NCI-H2029 treated with DMSO at 0.1 percent for 48 hours (cell line): ENCODE data around the gene FAM187B.
"Not testable (repeated sequence)": the region's sequence is repeated elsewhere in the genome, so short reads cannot be mapped to it uniquely, and the experiment has no call there.

Experiments used
- DNase-seq: peaks from one replicate; lab custom pipeline; 2025; lab: John Stamatoyannopoulos, UW

Gene FAM187B

DNA sequence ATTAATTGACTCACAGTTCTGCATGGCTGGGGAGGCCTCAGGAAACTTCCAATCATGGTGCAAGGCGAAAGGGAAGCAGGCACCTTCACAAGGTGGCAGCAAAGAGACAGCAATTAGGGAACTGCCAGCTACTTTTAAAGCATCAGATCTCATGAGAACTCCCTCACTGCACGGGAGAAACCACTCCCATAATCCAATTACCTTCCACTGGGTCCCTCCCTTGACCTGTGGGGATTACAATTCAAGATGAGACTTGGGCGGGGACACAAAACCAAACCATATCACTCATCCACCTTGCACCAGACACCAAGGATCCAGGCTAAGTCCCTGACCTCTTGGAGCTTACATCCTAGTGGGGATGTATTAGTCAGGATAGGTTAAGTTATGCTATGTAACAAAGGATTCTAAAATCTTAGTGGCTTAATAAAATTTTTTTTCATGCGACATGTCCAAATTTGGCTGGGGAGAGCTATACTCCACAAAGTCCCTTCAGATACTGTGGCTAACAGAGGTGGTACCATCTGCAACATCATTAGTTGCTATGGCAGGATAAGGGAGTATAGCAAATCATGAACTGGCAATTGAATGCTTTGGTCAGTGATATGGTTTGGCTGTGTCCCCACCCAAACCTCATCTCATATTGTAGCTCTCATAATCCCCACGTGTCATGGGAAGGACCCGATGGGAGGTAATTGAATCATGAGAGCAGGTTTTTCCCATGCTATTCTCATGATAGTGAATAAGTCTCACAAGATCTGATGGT is 8.3 kb upstream of the FAM187B start:
- DNase-seq: no peak

DNA sequence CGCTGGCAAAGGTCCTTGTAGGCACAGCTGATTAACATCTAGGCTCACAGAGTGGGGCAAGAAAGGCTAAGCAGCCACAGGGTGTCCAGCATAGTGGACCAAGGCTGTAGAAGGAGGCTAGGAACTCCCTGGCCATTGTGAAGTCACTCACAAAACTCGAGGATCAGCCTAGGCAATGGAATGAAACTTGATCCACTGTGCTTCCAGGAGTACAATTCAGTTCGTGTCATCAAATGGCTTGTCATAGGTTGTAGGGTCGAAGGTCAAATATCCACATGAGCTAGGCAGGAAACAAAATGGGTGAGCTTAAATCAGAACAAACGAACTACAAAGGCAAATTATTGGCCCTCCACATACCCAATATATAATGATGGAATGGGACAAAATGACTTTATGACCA is 4.4 kb upstream of the FAM187B start:
- DNase-seq: no peak

GRCh38 chr19:35231956-35232645 is 3.6 kb upstream of the FAM187B start:
- DNase-seq: no peak

DNA sequence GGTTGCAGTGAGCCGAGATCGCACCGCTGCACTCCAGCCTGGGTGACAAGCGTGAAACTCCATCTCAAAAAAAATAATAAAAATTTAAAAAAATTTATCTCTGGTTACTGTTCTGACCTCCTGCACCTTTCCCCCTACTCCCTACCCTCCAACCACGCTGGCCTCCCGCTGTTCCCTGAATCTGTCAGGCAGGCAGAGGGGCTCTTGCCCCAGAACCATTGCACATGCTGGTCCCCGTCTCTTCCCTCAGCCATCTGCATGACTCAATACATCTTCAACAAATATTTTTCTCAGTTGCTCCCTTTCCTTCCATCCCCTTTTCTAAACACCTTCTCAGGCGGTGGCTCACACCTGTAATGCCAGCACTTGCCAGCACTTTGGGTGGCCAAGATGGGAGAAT is 1.1 kb upstream of the FAM187B start:
- DNase-seq: no peak

DNA sequence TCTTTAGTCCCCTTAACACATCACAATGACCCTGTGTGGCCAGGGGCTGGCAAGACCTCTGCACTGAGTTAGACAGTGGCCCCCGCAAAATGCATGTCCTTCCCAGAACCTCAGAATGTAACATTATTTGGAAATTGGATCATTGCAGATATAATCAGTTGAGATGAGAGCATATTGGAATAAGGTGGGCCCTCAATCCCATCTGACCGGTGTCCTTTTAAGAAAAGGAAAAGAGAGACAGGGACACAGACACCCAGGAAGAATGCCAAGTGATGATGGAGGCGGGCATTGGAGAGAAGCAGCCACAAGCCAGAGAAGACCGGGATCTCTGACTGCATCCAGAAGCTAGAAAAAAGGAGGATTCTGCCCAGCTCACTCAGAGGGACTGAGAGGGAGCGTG is 1.8 kb downstream of the FAM187B start:
- DNase-seq: no peak

- no peak for DNase-seq
Observed at GRCh38 chr19:35225951-35226350, 2.6 kb downstream of the FAM187B start.

DNA sequence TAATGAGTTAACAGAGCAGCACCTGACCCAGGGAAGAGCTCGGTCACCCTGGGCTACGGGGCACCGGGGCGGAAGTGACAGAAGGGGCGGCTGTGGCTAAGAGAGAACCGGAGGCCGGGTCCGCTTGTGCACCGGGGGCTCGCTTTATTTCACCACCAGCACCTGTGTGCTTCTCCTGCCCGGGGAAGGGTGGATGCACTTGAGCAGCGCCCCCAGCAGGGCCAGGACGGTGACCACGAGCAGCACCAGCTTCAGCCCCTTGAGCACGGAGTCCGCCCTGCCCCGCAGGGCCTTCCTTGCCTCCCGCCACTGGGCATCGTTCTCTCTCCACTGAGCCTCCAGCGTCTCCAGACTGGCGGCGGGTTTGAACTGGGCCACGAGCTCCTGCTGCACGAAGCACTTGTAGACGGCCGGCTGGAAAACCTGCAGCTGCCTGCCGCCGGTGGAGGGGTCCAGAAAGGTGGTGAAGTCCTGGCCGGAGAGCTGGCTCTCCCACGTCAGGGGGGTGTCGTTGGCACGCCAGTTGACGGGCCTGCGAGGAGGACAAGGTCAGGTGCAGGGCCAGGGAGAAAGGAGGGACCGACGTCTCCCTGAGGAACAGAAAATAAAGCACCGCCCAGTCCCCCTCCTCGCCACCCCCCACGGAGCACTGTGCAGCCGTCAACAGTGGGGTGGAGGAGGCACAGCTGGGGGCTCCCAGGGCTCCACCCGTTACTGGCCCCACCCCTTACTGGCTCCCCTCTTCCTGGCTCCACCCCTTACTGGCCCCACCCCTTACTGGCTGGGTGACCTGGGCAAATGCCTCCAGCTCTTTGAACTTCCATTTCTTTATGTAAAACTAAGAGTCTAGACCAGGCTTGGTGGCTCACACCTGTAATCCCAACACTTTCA is 3.6 kb downstream of the FAM187B start:
- DNase-seq: no peak

- DNase-seq: no peak
Observed at GRCh38 chr19:35223862-35224505, 4.6 kb downstream of the FAM187B start.

DNA sequence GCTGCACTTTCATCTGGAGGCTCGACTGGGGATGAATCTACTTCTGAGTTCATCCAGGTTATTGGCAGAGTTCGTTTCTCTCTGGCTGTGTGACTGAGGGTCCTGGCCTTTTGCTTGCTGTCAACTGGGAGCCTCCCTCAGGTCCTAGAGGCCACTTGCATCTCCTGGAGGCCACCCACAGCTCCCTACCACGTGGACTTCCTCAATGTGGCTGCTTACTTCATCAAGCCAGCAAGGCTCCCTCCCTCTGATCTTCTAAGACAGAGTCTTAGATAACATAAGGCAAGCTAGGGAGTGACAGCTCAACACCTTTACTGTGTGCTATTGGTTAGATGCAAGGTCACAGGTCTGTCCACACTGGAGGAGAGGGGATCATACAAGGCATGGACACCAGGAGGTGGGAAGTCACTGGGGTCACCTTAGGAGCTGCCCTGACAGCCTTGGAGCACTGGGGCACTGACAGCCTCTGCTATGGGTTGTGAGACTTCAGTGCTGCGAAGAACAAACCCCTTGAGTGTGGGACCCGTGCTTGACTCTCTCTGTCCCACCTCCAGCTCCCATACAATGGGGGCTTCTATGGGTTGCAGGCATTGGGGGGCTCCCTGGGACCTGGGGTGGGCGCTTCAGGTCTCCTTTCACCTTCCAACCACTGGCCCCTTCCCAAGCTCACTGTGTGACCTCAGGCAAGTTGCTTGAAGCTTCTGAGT is 5.3 kb downstream of the FAM187B start:
- DNase-seq: no peak

DNA sequence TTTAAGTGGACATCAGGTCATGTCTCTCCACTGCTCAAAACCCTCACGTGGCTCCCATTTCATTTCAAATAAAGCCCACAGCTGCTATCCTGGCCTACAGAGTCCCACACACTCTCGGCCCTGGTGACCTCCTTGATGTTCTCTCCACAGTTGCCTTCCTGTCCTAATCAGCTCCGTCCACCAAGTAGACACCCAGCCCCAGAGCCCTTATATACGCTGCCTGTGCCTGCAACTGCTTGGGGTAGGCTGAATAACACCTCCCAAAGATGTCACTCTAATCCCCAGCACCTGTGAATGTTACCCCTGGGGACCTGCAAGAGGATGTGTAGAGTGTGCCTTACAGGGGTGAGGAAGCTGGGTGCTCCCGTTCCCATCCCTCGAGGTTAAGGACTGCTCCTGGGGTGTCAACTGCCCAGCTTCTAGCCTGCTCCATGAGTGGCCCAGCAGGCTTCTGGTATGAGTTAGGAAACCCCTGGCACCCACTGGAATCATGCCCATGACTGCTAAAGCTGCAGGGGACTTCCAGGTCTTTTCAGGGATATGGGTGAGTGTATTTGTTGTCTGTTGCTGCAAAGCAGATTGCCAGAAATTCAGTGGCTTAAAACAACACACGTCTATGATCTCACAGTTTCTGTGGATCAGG is 6.0 kb downstream of the FAM187B start:
- no peak for DNase-seq

DNA sequence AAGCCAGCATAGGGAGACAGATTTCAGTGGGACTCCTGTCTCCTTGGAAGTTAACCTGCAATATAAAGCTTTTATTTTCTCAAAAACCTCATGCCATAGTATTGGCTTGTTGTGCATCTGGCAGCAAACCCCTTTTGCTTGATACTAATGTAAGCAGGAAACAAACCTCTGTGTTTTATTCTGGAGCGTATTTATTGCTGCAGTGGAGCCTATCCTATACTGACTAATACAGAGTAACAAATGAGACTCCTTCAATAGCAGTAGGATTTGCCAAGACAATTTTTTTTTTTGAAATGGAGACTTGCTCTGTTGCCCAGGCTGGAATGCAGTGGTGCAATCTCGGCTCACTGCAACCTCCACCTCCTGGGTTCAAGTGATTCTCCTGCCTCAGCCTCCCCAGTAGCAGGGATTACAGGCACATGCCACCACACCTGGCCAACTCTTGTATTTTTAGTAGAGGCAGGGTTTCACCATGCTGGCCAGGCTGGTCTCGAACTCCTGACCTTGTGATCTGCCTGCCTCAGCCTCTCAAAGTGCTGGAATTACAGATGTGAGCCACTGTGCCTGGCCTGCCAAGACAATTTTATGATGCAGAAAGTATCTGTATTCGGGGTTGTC is 7.5 kb downstream of the FAM187B start:
- DNase-seq: not testable (repeated sequence)

DNA sequence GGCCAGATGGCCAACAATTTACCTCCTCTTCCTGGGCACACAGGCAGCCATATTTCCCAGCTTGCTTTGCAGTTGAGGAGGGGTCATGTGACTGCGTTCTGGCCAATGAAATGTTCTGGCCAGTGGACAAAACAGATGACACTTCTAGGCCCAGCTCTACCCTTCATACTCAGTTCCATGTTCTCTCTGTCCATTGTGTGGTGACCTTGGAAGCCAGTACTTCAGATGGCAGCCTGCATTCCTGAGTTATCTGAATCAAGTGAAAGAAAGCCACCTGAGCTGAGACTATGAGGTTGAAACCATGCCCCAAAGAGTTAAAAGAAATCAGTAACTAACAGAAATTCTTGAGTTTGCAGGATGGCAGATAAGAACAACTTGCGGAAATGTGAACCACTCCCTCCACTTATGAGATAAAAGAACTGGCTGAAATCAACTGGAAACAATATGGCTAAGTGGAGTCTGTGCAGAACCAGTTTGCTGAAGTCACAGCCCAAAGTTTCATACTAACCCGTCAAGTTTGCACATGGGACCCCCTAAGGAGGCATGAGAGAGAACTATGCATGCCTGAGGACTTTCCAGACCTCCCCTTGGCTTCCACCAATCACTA is 8.1 kb downstream of the FAM187B start:
- no peak for DNase-seq

DNA sequence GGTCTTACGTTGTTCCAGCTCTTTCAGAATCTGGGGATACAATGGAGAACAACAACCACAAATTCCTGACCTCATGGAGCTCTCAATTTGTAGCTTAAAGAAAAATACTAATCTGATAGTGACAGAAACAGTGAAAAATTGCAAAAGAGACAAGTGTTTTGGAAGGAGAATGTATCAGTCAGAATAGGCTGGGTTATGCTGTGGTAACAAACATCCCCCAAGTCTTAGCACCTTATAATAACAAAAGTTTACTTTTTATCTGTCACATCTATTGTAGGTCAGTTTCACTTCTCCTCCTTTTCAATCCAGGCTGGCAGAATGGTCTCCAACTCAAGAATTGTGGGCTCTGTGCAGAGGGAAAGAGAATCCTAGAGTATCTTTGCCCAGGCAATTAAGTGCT is 9.5 kb downstream of the FAM187B start:
- DNase-seq: no peak

DNA sequence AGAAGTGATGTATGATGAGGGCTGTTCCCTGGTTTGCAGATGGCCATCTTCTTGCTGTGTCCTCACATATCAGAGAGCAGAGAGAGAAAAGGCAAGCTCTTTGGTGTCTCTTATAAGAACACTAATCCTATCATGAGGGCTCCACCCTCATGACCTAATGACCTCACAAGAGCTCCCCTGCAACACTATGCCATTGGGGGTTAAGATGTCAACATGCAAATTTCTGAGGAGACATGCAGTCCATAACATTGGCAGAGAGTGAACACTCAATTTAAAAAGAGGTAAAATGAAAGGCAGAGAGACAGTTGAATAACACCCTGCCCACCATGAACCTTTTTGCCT is 10.9 kb downstream of the FAM187B start:
- no peak for DNase-seq

DNA sequence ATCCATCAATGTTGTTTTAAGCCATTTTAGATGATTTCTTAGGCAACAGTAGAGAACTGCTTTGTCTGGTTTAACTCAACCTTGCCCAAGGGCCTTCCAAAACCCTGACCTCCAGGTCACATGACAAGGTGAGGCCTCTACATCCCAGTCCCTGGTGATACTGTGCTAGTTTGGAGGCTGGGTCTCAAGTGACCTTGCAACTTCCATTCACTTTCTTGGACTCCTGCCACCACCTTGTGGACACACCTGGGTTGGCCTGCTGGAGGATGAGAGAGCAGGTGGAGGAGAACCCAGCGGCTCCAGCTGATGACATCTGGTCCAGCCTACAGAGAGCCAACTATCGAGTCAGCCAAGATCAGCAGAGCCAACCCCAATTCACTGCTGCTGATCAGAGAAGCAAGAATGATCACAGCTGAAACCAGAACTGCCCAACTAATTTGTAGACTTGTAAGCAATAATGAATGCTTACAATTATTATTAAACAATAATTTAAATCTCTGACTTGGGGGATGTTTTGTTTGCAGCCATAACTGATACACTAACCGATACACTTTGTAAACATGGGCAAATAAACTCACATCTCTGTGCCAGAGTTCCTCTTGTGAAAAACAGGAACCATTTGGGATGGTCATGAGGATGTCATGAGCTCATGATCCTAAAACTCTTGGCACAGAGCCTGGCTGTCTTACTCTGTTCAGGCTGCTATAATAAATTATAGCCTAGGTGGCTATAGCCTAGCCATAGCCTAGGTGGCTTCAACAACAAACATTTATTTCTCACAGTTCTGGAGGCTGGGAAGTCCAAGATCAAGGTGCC is 11.5 kb downstream of the FAM187B start:
- DNase-seq: no peak

DNA sequence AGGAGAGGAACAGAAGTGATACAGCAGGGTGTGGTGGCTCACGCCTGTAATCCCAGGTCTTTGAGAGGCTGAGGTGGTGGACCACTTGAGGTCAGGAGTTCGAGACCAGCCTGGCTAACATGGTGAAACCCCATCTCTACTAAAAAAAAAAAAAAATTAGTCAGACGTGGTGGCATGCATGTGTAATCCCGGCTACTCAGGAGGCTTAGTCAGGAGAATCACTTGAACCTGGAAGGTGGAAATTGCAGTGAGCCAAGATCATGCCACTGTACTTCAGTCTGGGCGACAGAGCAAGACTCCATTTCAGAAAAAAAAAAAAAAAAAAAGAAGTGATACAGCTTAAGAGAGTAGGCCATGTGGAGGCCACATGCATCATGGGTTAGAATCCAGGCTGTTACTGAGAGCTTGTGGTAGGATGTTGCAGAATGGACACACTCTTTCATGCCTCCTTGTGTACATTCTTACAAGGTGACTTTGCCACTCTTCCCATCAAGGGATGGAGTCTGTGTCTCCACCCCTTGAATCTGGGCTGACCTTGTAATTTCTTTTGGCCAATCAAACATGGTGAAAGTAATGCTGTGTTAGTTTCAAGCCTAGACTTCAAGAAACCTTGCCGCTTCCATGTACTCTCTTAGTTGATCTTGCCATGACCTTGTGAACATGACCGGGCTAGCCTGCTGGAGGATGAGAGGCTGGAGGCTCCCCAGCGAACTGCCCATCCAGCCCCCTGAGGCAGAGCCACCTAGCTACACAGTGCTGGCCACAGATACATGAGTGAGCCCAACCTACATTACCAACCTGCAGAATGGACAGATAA is 12.3 kb downstream of the FAM187B start:
- DNase-seq: no peak

DNA sequence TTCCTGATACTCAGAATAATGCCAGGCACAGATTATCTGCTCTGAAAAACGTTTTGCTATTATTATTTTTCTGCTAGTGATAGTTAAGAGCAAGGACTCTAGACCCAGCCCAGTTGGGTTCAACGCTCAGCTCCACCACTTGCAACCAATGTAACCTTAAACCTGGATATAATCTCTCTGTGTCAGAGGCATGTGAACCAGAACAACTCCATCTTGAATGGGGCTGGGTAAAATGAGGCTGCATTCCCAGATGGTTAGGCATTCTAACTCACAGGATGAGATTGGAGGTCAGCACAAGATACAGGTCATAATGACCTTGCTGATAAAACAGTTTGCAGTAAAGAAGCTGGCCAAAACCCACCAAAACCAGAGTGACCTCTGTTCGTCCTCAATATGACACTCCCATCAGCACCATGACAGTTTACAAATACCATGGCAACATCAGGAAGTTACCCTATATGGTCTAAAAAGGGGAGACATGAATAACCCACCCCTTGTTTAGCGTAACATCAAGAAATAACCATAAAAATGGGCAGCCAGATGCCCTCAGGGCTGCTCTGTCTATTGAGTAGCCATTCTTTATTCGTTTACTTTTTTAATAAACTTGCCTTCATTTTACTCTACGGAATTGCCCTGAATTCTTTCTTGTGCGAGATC is 13.6 kb downstream of the FAM187B start:
- DNase-seq: no peak
